NB4 (cell line): Measurements from ENCODE around the gene PCSK2.

Experiments
- DNase-seq: peaks from one replicate; pipeline ENCODE4 v3.0.0; 2010; ENCODE audit warnings: low read depth
- H3K4me3 ChIP-seq: one replicate; pipeline ENCODE4 v1.5.1; 2011; ENCODE audit warnings: mild to moderate bottlenecking, low read depth, low read length, moderate library complexity
- CTCF ChIP-seq: IDR thresholded peaks from one replicate; pipeline ENCODE4 v1.5.1; 2012; ENCODE audit warnings: low read depth, low read length
- MYC ChIP-seq: IDR thresholded peaks from 2 replicates; pipeline ENCODE4 v1.6.1; 2011; ENCODE audit warnings: low read depth, low read length
- POLR2A ChIP-seq: IDR thresholded peaks from 2 replicates; pipeline ENCODE4 v1.6.1; 2011; ENCODE audit warnings: mild to moderate bottlenecking; ENCODE audit not compliant: insufficient read length; ENCODE audit errors: extremely low read depth
- TF ChIP-seq, protein P1 (sequence below): IDR thresholded peaks from 2 replicates; pipeline ENCODE4 v1.6.1; 2011; ENCODE audit warnings: low read depth, low read length

The PCSK2 gene

DNA sequence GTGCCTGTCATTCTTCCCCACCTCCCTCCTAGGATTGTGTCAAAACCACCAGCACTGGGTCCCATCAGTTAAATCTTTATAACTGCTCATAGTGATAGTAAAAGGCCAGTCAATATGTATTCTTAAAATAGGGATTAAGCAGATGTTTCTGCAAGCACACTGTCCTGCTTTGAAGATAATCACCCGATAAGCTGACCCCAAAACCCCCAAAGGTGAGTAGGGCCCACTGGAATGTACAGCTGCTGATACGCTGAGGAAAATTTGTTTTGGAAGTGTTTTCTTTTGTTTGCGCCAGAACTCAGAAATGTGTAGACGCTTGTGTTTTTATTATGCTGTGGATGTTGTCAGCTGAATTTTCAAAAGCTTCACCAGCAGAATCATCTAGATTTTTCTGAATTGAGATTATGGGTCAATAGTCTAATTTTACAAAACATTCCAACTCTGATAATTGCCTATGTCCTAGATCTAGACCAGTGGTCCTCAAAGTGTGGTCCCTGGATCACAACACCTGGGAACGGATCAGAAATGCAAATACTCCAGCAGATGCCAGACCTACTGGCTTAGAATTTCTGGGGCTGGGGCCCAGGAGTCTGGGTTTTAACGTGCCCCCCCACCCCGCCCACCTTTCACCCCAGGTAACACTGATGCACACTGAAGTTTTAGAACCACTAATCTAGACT lies 292.9 kb downstream of the PCSK2 start:
- no peak for DNase-seq
- no peak overlapping the region for H3K4me3 ChIP-seq
- TF ChIP-seq CTCF (no peak), MYC (no peak)
- TF ChIP-seq, protein P1, sequence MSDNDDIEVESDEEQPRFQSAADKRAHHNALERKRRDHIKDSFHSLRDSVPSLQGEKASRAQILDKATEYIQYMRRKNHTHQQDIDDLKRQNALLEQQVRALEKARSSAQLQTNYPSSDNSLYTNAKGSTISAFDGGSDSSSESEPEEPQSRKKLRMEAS = no peak

- H3K4me3 ChIP-seq = no peak overlapping the region
- TF ChIP-seq POLR2A (no peak), MYC (no peak), CTCF (no peak)
- TF ChIP-seq, protein P1 = no peak
- DNase-seq = no peak
Observed at GRCh38 chr20:17520583-17520982, 293.7 kb downstream of the PCSK2 start.

- DNase-seq = no peak
- H3K4me3 ChIP-seq = no peak overlapping the region
- TF ChIP-seq MYC (no peak), POLR2A (no peak), CTCF (no peak)
- TF ChIP-seq, protein P1 = no peak
Observed at GRCh38 chr20:17522528-17522927, 295.7 kb downstream of the PCSK2 start.

DNA sequence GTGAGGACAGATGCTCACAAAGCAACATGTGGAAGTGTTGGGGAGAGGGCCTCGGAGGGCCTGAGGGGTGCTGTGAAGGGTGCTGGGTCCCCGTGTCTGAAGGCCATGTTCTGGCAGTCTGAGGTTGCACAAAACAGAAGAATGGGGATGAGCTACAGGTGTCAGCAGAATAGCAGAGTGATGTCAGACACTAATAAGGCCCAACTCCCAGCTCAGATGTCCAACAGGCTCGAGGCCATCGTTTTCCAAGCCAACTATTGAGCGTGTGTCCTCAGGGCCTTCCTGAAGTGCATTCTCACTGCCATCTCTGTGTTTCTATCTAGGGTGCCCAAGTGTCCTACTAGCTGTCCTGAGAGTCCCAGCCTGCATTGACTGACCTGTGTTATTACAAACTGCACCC lies 296.5 kb downstream of the PCSK2 start:
- TF ChIP-seq CTCF (no peak), MYC (no peak), POLR2A (no peak)
- TF ChIP-seq, protein P1 = no peak
- H3K4me3 ChIP-seq = no peak overlapping the region
- no peak for DNase-seq

DNA sequence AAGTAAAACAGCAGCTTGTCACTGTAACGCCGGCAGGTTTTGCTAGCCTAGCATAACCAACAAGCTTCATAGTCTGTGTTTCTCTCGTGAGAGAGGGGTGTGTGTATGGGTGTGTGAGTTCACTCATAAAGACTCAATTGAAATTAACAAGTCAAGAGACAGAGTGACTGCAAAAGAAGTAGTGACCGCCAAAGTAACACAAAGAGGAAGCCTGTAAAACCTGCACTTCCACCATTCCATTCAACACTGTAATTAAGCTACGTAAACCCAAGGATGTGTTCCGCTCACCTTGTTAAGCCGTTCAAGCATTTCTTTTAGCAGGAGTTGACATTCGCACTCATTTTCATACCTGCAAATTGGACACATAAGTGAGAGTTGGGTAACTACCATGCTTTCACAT lies 297.7 kb downstream of the PCSK2 start:
- DNase-seq = no peak
- TF ChIP-seq CTCF = no peak
- TF ChIP-seq POLR2A = no peak
- TF ChIP-seq MYC = no peak
- TF ChIP-seq, protein P1 = no peak
- no peak overlapping the region for H3K4me3 ChIP-seq

DNA sequence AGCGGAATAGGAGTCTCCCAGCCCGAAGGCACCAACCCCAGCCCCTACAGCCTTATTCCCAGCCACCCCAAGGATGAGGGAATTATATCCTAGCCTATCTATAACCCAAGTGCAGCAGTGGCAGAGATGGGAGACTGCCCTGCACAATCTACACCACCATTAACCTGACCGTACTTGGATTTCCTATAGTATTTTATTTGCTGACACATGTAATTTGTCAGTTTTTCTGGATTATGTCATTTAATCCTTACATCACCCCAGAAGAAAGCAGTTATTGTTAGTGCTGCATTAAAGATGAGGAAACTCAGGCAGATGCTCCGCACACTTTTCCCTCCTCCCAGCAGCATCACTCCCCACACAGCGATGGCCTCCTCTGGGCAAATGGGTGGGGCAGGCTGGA lies 298.3 kb downstream of the PCSK2 start:
- no peak for TF ChIP-seq MYC
- no peak for TF ChIP-seq POLR2A
- TF ChIP-seq, protein P1 = no peak
- no peak for TF ChIP-seq CTCF
- H3K4me3 ChIP-seq = no peak overlapping the region
- DNase-seq = no peak
